Measurements from ENCODE around the gene FDX1. TPM values are rescaled to one million over a fixed set of nuclear protein-coding genes. Genes with fewer than 3 reads are reported as not detected.

Gene FDX1
- total RNA-seq, 1 donor from 2014 or later, result 9.7 TPM

DNA sequence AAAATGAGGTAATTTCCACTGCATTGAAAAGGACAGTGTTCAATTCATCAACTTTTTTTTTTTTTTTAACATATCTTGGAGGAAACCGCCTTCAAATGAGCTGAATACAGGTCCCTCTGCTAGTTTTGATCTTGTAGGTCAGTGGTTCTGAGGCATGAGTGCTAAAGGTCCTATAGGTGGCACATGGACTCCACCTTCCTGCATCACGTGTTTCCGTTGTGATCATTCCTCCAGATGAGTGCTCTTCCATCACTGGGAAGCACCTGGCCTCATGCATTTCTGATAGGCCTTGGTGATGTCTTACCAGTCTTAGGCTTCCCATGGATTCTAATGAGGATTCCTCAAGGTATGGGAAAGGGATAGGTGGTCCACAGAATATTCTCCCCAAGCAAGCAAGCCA lies 37.8 kb downstream of the FDX1 start:
- no peaks in the 10 kb centered on the region for H3K27me3 Mint-ChIP-seq (ENCODE audit: low read depth)

DNA sequence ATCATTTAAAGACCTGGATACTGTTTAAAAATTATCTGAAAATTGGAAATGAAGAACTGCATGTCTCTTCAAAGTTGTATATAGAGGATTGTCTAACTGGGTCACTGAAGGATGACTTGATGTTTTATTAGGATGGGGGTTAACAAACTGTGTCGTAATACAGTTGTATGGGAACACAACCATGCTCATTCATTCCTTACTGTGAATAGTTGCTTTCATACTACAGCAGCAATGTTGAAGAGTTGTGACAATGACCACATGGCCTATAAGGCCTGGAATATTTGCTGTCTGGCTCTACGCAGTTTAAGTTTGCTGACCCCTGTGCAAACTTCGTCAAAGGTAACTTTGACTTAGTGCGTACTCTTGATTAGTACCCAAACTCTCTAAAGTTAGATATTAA lies 38.4 kb downstream of the FDX1 start:
- Mint-ChIP-seq H3K27me3 (ENCODE audit: low read depth) (no peaks in the 10 kb centered on the region), H3K4me3 (no peak overlapping the region), H3K36me3 (ENCODE audit: low read depth) (peaks cover 3% of the 10 kb centered on the region), H3K27ac (ENCODE audit: unreplicated experiment) (no peak overlapping the region), H3K9me3 (no peaks in the 10 kb centered on the region), H3K4me1 (peaks cover 11% of the 10 kb centered on the region)
- DNase-seq (ENCODE audit: low read depth, low spot score), result no peak
- TF ChIP-seq, protein P1, sequence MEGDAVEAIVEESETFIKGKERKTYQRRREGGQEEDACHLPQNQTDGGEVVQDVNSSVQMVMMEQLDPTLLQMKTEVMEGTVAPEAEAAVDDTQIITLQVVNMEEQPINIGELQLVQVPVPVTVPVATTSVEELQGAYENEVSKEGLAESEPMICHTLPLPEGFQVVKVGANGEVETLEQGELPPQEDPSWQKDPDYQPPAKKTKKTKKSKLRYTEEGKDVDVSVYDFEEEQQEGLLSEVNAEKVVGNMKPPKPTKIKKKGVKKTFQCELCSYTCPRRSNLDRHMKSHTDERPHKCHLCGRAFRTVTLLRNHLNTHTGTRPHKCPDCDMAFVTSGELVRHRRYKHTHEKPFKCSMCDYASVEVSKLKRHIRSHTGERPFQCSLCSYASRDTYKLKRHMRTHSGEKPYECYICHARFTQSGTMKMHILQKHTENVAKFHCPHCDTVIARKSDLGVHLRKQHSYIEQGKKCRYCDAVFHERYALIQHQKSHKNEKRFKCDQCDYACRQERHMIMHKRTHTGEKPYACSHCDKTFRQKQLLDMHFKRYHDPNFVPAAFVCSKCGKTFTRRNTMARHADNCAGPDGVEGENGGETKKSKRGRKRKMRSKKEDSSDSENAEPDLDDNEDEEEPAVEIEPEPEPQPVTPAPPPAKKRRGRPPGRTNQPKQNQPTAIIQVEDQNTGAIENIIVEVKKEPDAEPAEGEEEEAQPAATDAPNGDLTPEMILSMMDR (conservative IDR thresholded peaks at IDR 0.05), result no peak

More for the DNA sequence above, 37.8 kb downstream of the FDX1 start:
- no peak overlapping the region for H3K4me3 Mint-ChIP-seq
- no peak overlapping the region for H3K27ac Mint-ChIP-seq (ENCODE audit: unreplicated experiment)
- H3K9me3 Mint-ChIP-seq, result no peaks in the 10 kb centered on the region
- DNase-seq (ENCODE audit: low read depth, low spot score), result no peak
- H3K36me3 Mint-ChIP-seq (ENCODE audit: low read depth), result peaks cover 3% of the 10 kb centered on the region
- TF ChIP-seq, protein P1 (conservative IDR thresholded peaks at IDR 0.05), result no peak
- H3K4me1 Mint-ChIP-seq, result peaks cover 11% of the 10 kb centered on the region

DNA sequence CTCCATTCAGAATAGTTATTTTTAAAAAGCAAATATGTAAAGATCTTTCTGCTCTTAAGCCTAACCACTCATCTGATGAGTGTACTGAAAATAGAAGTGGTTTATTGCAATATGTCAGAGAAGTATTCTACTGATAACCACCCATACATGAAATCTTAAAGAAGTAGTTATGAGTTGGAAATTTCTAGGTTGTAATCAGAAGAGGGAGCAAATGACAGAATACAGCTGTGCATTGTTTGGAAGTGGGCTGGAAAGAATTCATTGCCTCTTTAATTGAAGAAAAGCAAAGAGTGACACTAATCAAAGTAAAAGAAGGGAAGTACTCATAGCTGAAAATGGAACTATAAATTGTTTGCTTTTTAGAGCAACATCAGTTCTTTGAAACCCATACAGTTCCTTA lies 39.4 kb downstream of the FDX1 start:
- peaks cover 3% of the 10 kb centered on the region for H3K36me3 Mint-ChIP-seq (ENCODE audit: low read depth)
- no peak overlapping the region for H3K27ac Mint-ChIP-seq (ENCODE audit: unreplicated experiment)
- no peaks in the 10 kb centered on the region for H3K9me3 Mint-ChIP-seq
- TF ChIP-seq, protein P1 (conservative IDR thresholded peaks at IDR 0.05), result no peak
- H3K27me3 Mint-ChIP-seq (ENCODE audit: low read depth), result no peaks in the 10 kb centered on the region
- peaks cover 11% of the 10 kb centered on the region for H3K4me1 Mint-ChIP-seq
- DNase-seq (ENCODE audit: low read depth, low spot score), result no peak
- no peak overlapping the region for H3K4me3 Mint-ChIP-seq

DNA sequence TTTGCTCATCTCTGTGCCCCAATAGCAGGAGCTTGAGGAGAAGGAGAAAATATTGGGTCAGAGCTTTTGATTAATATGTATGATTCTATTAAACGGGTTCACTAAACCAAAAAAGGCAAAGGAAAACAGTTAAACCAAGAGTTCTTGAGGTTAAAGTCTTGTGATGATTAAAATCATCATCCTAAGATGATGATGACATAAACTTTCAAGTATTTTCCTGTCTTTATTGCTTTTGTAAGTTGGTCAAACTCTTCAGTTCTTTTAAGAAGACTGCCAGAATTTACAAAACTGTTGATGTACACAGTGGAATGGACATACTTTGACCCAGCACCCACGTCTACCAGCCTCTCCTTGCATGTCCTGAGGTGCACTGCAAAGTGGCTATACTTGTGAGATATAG lies 41.0 kb downstream of the FDX1 start:
- no peak for DNase-seq (ENCODE audit: low read depth, low spot score)
- H3K36me3 Mint-ChIP-seq (ENCODE audit: low read depth), result peaks cover 3% of the 10 kb centered on the region
- TF ChIP-seq, protein P1 (conservative IDR thresholded peaks at IDR 0.05), result no peak
- no peaks in the 10 kb centered on the region for H3K9me3 Mint-ChIP-seq
- H3K27ac Mint-ChIP-seq (ENCODE audit: unreplicated experiment), result no peak overlapping the region
- H3K27me3 Mint-ChIP-seq (ENCODE audit: low read depth), result no peaks in the 10 kb centered on the region
- H3K4me3 Mint-ChIP-seq, result no peak overlapping the region
- peaks cover 11% of the 10 kb centered on the region for H3K4me1 Mint-ChIP-seq

DNA sequence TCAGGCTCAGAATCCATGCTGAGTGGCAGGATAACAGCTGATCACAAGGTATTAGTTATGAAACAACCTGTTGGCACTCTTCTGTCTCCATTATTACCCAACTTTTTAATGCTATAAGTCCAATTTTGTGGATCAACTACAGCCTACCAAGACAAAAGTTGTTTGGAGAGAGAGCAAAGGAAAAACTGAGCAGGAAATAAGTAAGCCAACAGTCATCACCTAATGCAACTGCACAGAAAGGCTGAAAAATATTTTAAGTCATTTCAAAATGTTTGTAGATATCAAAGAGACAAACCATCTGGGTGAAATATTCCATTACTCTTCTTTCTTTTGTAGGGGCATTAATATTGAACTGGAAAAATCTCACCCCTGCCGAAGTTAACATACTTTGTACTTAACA lies 41.6 kb downstream of the FDX1 start:
- Mint-ChIP-seq H3K36me3 (ENCODE audit: low read depth) (peaks cover 3% of the 10 kb centered on the region), H3K4me3 (no peak overlapping the region), H3K4me1 (peaks cover 11% of the 10 kb centered on the region), H3K27ac (ENCODE audit: unreplicated experiment) (no peak overlapping the region), H3K27me3 (ENCODE audit: low read depth) (no peaks in the 10 kb centered on the region), H3K9me3 (no peaks in the 10 kb centered on the region)
- DNase-seq (ENCODE audit: low read depth, low spot score), result no peak
- TF ChIP-seq, protein P1 (conservative IDR thresholded peaks at IDR 0.05), result no peak

DNA sequence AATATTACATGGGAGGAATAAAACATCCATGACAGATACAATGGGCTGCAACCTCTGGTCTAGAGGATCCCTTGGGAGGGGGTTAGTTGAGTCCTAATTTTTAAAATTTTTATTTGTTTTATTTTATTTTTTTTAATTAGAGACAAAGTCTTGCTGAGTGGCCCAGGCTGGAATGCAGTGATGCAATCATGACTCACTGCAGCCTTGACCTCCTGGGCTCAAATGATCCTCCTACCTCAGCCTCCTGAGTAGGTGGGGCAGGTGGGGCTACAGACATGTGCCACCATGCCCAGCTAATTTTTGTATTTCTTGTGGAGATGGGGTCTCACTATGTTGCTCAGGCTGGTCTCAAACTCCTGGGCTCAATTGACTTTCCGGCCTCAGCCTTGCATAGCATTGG lies 43.1 kb downstream of the FDX1 start:
- peaks cover 7% of the 10 kb centered on the region for H3K4me1 Mint-ChIP-seq
- H3K27ac Mint-ChIP-seq (ENCODE audit: unreplicated experiment), result no peak overlapping the region
- no peak overlapping the region for H3K4me3 Mint-ChIP-seq

More for the DNA sequence above, 43.1 kb downstream of the FDX1 start:
- TF ChIP-seq, protein P1 (conservative IDR thresholded peaks at IDR 0.05), result no peak
- Mint-ChIP-seq H3K27me3 (ENCODE audit: low read depth) (no peaks in the 10 kb centered on the region), H3K36me3 (ENCODE audit: low read depth) (peaks cover 3% of the 10 kb centered on the region), H3K9me3 (no peaks in the 10 kb centered on the region)
- DNase-seq (ENCODE audit: low read depth, low spot score), result no peak

Measured in neural crest cell (in vitro differentiated cells).